HG03175 (cell line): ENCODE measurements around the gene GFPT2.

Experiments
- ATAC-seq: cut with Tn5 transposase; IDR thresholded peaks from one replicate; pipeline ENCODE4 v1.9.1; 2021; ENCODE audit warnings: mild to moderate bottlenecking, moderate library complexity; ENCODE audit not compliant: unreplicated experiment

The GFPT2 gene

GRCh38 chr5:180379355-180380070 lies 26.4 kb upstream of the GFPT2 start:
- no peak for ATAC-seq

GRCh38 chr5:180378438-180379344 lies 25.6 kb upstream of the GFPT2 start:
- ATAC-seq = no peak

- ATAC-seq = no peak
Observed at GRCh38 chr5:180377556-180378197, 24.5 kb upstream of the GFPT2 start.

GRCh38 chr5:180376511-180376910 lies 23.4 kb upstream of the GFPT2 start:
- no peak for ATAC-seq

GRCh38 chr5:180375955-180376354 lies 22.8 kb upstream of the GFPT2 start:
- ATAC-seq = no peak

- ATAC-seq = no peak
Observed at GRCh38 chr5:180375291-180375690, 22.2 kb upstream of the GFPT2 start.

- no peak for ATAC-seq
Observed at GRCh38 chr5:180373870-180374269, 20.7 kb upstream of the GFPT2 start.

GRCh38 chr5:180373454-180373853 lies 20.3 kb upstream of the GFPT2 start:
- ATAC-seq = no peak

- no peak for ATAC-seq
Observed at GRCh38 chr5:180371949-180372348, 18.8 kb upstream of the GFPT2 start.

- no peak for ATAC-seq
Observed at GRCh38 chr5:180370861-180371641, 17.9 kb upstream of the GFPT2 start.

GRCh38 chr5:180367991-180368390 lies 14.9 kb upstream of the GFPT2 start:
- ATAC-seq = no peak

GRCh38 chr5:180367300-180367699 lies 14.2 kb upstream of the GFPT2 start:
- no peak for ATAC-seq

- no peak for ATAC-seq
Observed at GRCh38 chr5:180366326-180366725, 13.2 kb upstream of the GFPT2 start.

- no peak for ATAC-seq
Observed at GRCh38 chr5:180365829-180366228, 12.7 kb upstream of the GFPT2 start.

GRCh38 chr5:180364306-180364856 lies 11.2 kb upstream of the GFPT2 start:
- ATAC-seq = no peak

GRCh38 chr5:180360078-180360957 lies 7.2 kb upstream of the GFPT2 start:
- no peak for ATAC-seq

GRCh38 chr5:180358694-180359093 lies 5.6 kb upstream of the GFPT2 start:
- ATAC-seq = no peak

- ATAC-seq = no peak
Observed at GRCh38 chr5:180358179-180358578, 5.0 kb upstream of the GFPT2 start.

- no peak for ATAC-seq
Observed at GRCh38 chr5:180354966-180355365, 1.8 kb upstream of the GFPT2 start.
